ENCODE data around the gene NEU4.
"Not testable (repeated sequence)": the region's sequence is repeated elsewhere in the genome, so short reads cannot be mapped to it uniquely, and the experiment has no call there.

NEU4 gene

DNA sequence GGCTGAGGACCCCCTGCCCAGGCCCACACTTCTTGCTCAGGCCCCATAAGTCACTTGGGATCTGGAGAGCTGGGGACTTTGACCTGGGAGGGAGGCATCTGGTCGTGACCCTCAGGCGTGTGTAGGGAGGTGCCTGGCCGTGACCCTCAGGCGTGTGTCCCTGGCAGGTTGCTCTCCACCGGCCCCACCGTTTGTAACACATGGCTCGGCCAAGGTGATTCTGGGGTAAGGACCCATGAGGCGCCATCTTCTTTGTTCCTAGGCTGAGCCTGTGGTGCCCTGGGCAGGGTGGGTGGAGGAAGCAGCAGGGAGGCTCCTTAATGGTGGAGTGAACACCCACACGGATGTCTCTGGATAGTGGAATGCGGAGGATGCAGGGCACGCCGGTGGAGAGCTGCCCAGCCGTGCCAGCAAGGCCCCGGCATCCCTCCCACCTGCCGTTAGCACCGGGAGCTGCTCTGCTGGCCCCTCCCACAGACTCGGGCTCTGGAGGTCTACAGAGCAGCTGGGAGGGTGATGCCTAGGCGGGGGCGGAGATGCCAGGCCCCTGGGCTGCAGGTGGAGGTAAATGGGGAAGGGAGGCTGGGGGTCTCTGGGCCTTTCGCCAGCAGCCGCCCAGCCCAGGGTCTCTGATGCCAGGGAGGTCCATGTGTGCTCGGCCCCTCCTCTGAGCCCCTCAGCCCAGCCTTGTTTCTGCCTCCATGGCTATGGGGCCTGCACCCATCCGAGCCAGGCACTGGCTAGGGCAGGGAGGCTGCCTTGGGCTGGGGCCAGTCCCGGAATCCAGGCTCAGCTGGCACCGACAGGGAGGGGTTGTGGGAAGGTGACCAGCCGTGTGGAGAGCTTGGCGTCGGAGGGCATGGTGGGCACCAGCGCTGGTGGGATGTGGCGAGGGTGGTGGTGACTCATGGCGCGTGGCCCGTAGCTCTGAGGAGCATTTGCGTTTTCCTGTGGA is 33.5 kb upstream of the NEU4 start:
- no peak for DNase-seq

DNA sequence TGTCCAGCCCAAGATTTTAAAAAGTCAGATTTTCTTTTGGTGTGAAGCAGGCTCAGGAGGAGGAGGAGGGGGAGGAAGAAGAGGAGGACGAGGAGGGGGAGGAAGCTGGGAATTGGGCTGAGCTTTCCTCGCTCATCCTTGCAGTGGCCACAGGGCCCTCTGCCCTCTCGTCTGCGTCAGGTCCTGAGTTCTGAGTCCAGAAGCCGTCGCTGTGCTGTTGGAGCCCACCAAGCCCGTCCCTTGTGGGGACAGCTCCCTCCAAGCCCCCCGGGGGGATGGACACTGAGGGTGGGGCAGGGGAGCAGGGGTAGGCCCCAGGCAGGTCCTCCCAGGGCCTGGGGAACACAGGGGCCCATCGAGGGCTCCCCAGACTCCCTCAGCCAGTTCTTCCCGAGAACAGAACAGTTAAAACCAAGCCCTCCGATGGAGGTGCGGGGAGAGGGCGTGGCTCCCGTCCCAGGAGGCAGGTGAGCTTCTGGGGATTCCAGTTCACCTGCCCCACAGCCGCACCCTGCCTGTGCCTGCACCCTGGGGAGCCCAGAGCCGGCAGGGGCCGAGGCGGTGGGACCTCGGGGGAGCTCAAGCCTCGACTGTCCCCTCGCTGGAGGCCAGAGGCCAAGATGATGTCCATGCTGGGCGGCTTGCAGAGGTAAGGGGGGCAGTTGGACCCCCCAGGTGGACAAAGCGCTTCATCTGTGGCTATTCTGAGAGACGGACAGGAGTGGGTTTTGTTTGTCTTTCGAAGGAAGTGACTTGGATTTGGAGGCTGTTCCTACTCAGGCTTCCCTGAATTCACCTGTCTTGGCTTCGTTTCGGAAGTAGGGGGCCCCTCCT is 32.4 kb upstream of the NEU4 start, which contains the start of gene GAL3ST2:
Gene GAL3ST2, plus strand, starts transcription at position 487 of the 834 bp plus-strand sequence. Its CDS starts 134 bp downstream, at position 621.
- no peak for DNase-seq

DNA sequence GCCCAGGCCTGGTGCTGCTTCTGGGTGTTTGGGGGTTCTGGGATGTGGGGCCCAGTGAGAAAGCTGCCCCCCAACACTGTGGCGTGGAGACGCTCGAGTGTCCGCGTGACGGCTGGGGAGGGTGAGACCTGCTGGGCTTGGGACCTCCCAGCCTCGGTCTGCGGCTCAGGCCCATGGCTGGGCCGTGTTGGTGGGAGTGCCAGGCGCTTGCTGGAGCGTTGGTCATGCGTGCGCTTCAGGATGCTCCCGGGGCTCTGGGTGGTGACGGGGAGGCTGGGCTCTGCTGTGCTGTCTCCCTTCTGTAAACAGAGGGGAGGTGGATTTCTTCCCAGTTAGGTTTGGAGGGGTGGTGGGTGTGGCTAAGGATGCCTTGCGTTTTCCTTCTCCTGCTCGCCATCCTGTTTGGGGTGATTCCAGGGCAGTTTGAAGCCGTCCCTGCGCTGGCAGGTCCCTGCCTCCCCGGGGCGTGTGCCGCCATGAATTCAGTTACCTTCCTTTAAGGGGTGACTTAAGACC is 31.8 kb upstream of the NEU4 start:
- DNase-seq = no peak

GRCh38 chr2:241777686-241778627 is 31.0 kb upstream of the NEU4 start:
- DNase-seq = no peak

GRCh38 chr2:241780939-241781569 is 27.9 kb upstream of the NEU4 start:
- DNase-seq = no peak

DNA sequence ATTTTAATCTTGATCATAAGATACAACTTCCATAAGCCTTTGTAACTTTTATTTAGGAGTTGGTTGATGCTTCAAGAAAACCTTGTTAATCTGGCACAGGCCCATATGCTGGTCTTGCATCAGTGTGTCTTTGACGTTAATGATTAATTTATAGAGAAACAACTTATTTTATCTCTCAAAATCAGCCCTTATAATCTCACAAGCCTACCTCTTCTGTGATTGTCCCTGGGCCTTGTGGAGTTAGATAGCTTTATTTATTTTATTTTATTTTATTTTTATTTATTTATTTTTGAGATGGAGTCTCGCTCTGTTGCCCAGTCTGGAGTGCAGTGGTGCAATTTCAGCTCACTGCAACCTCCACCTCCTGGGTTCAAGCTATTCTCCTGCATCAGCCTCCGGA is 26.9 kb upstream of the NEU4 start:
- DNase-seq = not testable (repeated sequence)

- no peak for DNase-seq
Measured at GRCh38 chr2:241788135-241788534, 20.9 kb upstream of the NEU4 start.

DNA sequence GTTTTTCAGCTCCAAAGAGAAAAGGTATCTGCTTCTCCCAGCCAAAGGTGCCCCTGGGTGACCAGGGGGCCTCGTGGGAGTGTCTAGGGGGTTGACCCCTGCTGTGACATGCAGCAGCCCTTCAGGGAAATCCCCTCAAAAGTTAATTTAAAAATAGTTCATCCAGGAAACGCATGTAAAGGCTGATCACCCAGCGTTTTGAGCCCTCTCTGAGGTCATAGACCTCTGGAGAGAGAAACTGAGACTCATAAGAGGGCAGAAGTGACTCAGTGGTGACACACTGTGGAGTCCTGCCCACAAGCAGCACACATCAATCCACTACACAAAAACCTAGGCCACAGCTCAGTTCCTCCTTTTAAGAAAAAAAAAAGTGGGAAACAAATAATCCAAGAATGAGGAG is 20.4 kb upstream of the NEU4 start:
- no peak for DNase-seq

- DNase-seq = not testable (repeated sequence)
Measured at GRCh38 chr2:241791385-241791784, 17.6 kb upstream of the NEU4 start.

DNA sequence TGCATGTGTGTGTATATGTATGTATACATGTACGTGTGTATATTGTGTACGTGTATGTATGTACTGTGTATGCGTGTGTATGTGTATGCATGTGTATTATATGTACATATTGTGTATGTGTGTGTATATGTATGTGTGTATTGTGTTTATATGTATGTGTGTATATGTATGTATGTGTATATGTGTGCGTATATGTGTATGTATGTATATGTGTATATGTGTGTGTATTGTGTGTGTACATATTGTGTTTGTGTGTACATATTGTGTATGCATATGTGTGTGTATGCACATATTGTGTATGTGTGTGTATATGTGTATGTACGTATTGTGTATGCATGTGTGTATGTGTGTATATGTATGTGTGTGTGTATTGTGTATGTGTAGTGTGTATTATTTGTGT is 15.6 kb upstream of the NEU4 start:
- DNase-seq = no peak

DNA sequence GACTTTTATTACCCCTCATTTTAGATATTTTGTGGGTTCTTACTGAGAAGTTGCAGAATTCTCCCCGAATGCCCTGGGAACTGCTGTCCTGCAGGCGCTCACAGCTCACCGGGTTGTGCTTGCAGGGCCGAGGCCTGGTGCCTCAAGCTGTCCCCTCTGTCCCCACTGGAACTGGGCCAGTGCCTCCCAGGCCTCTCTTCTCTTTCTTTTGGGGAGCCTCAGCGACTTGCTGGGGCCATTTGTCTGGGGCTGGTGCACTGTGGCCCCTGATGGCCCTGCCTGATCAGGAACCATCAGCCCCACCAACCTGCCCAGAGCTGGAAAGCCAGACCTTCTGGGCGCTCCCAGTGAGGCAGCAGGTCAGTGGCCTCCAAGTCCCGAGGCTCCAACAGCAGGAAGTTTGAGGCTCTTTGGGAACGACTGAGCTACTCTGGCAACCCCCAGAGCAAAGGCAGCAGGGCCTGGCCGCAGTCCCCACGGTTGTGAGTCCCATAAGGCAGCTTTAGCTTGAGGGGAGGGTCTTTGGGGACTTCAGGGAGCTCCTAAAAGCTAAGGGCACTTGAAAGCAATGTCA is 14.7 kb upstream of the NEU4 start:
- DNase-seq = no peak

- no peak for DNase-seq
Measured at GRCh38 chr2:241795021-241795999, 13.7 kb upstream of the NEU4 start.

DNA sequence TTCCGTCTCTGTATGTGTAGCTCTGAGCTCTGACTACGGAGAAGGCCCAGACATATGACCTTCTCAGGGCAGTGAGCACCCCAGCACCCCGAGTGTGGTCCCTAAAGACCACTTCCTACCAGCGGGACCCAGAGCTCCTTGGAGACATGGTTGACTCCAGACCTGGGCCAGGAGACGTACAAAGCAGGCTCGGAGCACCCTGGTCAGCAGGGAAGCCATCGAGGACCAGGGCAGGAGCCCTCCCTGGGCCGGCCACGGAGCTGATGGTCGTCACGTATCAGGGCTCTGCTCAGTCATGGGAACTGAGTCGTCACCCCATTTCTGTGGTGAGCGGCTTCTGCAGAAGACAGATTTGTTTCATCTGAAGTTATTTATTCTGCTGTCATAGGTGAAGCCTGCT is 12.8 kb upstream of the NEU4 start:
- DNase-seq = no peak

GRCh38 chr2:241796610-241797138 is 12.3 kb upstream of the NEU4 start:
- no peak for DNase-seq

- DNase-seq = no peak
Measured at GRCh38 chr2:241797441-241798080, 11.4 kb upstream of the NEU4 start.

DNA sequence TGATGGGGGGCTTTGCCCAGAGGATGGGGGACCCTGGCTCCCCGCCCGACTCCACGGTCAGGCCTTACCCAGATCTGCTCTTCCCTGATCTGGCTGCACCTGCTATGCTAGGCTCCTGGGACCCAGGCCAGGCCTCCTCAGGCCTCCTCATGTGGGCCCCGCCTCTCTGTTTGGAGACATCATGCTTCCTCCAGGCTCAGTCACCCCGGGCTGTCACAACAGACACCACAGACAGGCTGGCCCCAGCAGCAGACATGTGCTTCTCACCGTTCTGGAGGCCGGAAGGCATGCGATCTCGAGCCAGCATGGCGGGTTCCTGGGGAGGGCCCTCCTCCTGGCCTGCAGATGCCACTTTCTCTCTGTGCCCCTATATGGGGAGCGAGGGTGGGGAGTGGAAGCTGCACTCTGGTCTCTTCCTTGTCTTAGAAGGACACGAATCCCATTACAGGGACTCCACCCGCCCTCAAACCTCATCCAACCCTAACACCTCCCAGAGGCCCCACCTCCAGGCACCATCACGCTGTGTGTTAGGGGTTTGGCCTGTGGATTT is 10.8 kb upstream of the NEU4 start:
- no peak for DNase-seq

GRCh38 chr2:241798631-241799521 is 10.1 kb upstream of the NEU4 start:
- no peak for DNase-seq

All from DMS53 (cell line).